Endodermal cell (in vitro differentiated cells): Measurements from ENCODE around the gene RCOR3. TPM values are rescaled to one million over a fixed set of nuclear protein-coding genes. Genes with fewer than 3 reads are reported as not detected.

ENCODE experiments used
- DNase-seq: peaks from one replicate; pipeline ENCODE4 v3.0.0-alpha.2; 2017
- H3K27ac ChIP-seq: 2 replicates; pipeline ENCODE4 v1.5.1; 2013; ENCODE audit warnings: mild to moderate bottlenecking, low read depth, low read length, moderate library complexity
- H3K27me3 ChIP-seq: 2 replicates; pipeline ENCODE4 v1.6.1; 2013; ENCODE audit warnings: mild to moderate bottlenecking, low read length, moderate library complexity; ENCODE audit not compliant: insufficient read depth, control insufficient read depth, poor library complexity, severe bottlenecking
- H3K36me3 ChIP-seq: 2 replicates; pipeline ENCODE4 v1.7.0; 2013; ENCODE audit warnings: mild to moderate bottlenecking, low read length, moderate library complexity; ENCODE audit not compliant: control insufficient read depth, insufficient read depth
- H3K4me1 ChIP-seq: one replicate; pipeline ENCODE4 v1.7.0; 2013; ENCODE audit warnings: low read length; ENCODE audit not compliant: control insufficient read depth, insufficient read depth
- H3K4me3 ChIP-seq: 2 replicates; pipeline ENCODE4 v1.5.1; 2013; ENCODE audit warnings: mild to moderate bottlenecking, low read length, moderate library complexity
- H3K9ac ChIP-seq: 2 replicates; pipeline ENCODE4 v1.6.1; 2013; ENCODE audit warnings: mild to moderate bottlenecking, low read length, moderate library complexity; ENCODE audit not compliant: poor library complexity, severe bottlenecking; ENCODE audit errors: extremely low read depth
- H3K9me3 ChIP-seq: 2 replicates; pipeline ENCODE4 v1.6.1; 2013; ENCODE audit warnings: mild to moderate bottlenecking, low read length, moderate library complexity; ENCODE audit not compliant: control insufficient read depth
- H3K27ac Mint-ChIP-seq: 2 replicates; pipeline ENCODE4 v1.8.0; 2020; ENCODE audit warnings: mixed read lengths
- H3K27me3 Mint-ChIP-seq: 2 replicates; pipeline ENCODE4 v1.8.0; 2021; ENCODE audit warnings: mild to moderate bottlenecking, mixed read lengths; ENCODE audit not compliant: insufficient read depth
- H3K36me3 Mint-ChIP-seq: 2 replicates; pipeline ENCODE4 v1.8.0; 2020; ENCODE audit warnings: low read depth, mixed read lengths
- H3K4me1 Mint-ChIP-seq: 2 replicates; pipeline ENCODE4 v1.8.0; 2020; ENCODE audit warnings: mixed read lengths
- H3K4me3 Mint-ChIP-seq: 2 replicates; pipeline ENCODE4 v1.8.0; 2020; ENCODE audit warnings: mild to moderate bottlenecking, moderate library complexity, mixed read lengths
- H3K9me3 Mint-ChIP-seq: 2 replicates; pipeline ENCODE4 v1.8.0; 2020; ENCODE audit warnings: mild to moderate bottlenecking, mixed read lengths
- WGBS, 2 experiments: methylation state at CpG; one replicate each; pipeline versions ENCODE4 v1.1.5 to v1.1.7; 2013; ENCODE audit warnings: missing lambda C conversion rate in 2 of 2, mixed read lengths in 1 of 2; ENCODE audit not compliant: insufficient coverage in 1 of 2, insufficient read length in 1 of 2; 5-methylcytosine and 5-hydroxymethylcytosine counted together
- total RNA-seq, 2 donors: library from RNA; stranded (reverse); fragmentation: NEBNext Ultra II Directional in 1 of 2; extraction: Animal tissue kit (Norgen Biotek cat#: 25700) in 1 of 2; gene quantifications; 2 replicates in 1 of 2; 3 replicates in 1 of 2; pipeline ENCODE4 v1.2.1, GENCODE V29; 2021
- TF ChIP-seq, protein P1 (sequence below): fragments of 200-600 bp; sonication (generic); conservative IDR thresholded peaks from 2 replicates; pipeline ENCODE4 v1.5.0; 2021; ENCODE audit warnings: antibody characterized with exemption, mild to moderate bottlenecking

The RCOR3 gene
- total RNA-seq, 2 donors from 2014 or later = 133 to 134 TPM

DNA sequence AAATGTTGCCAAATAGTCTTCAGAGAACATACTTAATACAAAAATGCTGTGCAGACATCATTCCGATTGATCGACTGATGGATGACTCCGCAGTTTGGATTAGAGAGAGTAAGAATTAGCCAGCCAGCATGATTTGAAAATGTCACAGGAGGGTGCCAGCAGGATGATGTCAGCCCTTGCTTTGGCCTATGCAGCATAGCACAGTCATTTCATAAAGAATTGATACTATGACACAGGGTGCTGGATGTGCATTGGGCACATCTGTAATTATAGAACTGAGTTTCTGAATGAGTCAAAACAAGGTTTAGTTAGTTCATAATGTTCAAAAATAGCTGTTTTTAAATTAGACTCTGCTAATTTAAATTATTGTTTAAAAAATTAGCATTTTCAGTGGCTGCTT, 45.9 kb downstream of the RCOR3 start:
- no peaks in the 10 kb centered on the region for H3K9me3 ChIP-seq
- Mint-ChIP-seq H3K36me3 (peaks cover 55% of the 10 kb centered on the region), H3K4me3 (no peak overlapping the region), H3K4me1 (peaks cover 39% of the 10 kb centered on the region), H3K9me3 (no peaks in the 10 kb centered on the region), H3K27me3 (no peaks in the 10 kb centered on the region), H3K27ac (peak overlapping the region; percentile 65)
- 89 to 100% methylated on average over 3 of the region's 3 CpGs for WGBS, 2 experiments
- no peak overlapping the region for H3K27ac ChIP-seq
- TF ChIP-seq, protein P1, sequence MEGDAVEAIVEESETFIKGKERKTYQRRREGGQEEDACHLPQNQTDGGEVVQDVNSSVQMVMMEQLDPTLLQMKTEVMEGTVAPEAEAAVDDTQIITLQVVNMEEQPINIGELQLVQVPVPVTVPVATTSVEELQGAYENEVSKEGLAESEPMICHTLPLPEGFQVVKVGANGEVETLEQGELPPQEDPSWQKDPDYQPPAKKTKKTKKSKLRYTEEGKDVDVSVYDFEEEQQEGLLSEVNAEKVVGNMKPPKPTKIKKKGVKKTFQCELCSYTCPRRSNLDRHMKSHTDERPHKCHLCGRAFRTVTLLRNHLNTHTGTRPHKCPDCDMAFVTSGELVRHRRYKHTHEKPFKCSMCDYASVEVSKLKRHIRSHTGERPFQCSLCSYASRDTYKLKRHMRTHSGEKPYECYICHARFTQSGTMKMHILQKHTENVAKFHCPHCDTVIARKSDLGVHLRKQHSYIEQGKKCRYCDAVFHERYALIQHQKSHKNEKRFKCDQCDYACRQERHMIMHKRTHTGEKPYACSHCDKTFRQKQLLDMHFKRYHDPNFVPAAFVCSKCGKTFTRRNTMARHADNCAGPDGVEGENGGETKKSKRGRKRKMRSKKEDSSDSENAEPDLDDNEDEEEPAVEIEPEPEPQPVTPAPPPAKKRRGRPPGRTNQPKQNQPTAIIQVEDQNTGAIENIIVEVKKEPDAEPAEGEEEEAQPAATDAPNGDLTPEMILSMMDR = no peak
- H3K4me3 ChIP-seq = no peak overlapping the region
- H3K9ac ChIP-seq = no peak overlapping the region
- no peaks in the 10 kb centered on the region for H3K27me3 ChIP-seq
- peaks cover 78% of the 10 kb centered on the region for H3K36me3 ChIP-seq
- H3K4me1 ChIP-seq = peaks cover 2% of the 10 kb centered on the region
- no peak for DNase-seq

DNA sequence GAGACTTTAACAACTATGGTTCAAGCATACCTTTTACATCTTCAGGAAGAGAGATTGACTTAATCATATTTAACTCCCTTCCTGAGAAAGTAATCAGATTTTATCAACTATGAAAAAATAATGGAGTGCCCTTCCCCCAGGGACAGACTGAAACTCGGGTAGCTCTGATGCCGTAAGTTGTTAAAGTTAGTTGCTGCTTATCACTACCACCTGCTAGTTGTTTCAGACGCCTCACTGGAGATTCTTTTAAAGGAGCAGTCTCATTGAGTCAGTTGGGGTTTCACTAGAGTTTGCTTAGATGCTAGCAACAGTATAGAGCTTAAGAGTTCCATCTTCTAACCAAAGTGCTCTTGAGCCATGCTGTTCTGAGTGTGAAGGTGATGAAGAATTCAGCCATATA, 50.5 kb downstream of the RCOR3 start:
- Histone ChIP-seq H3K9ac (no peak overlapping the region), H3K9me3 (no peaks in the 10 kb centered on the region), H3K27me3 (no peaks in the 10 kb centered on the region), H3K27ac (no peak overlapping the region), H3K36me3 (peaks cover 81% of the 10 kb centered on the region), H3K4me1 (no peaks in the 10 kb centered on the region), H3K4me3 (no peak overlapping the region)
- no peak overlapping the region for H3K4me3 Mint-ChIP-seq
- DNase-seq = no peak
- WGBS, 2 experiments = 43 to 92% methylated on average over 3 of the region's 3 CpGs
- TF ChIP-seq, protein P1 = no peak
- peak overlapping the region; percentile 40 for H3K27ac Mint-ChIP-seq
- peaks cover 38% of the 10 kb centered on the region for H3K36me3 Mint-ChIP-seq
- peaks cover 19% of the 10 kb centered on the region for H3K4me1 Mint-ChIP-seq
- H3K27me3 Mint-ChIP-seq = no peaks in the 10 kb centered on the region
- no peaks in the 10 kb centered on the region for H3K9me3 Mint-ChIP-seq

DNA sequence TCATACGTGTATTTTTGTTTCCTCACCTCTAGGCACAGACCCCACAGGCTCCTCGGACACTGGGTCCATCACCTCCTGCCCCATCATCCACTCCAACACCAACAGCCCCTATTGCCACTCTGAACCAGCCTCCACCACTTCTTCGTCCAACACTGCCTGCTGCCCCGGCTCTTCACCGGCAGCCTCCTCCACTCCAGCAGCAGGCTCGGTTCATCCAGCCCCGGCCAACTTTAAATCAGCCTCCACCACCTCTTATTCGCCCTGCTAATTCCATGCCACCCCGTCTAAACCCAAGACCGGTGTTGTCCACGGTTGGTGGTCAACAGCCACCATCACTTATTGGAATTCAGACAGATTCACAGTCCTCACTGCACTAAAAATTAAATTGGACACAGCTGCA, 54.2 kb downstream of the RCOR3 start:
- H3K9ac ChIP-seq = no peak overlapping the region
- Mint-ChIP-seq H3K27me3 (no peaks in the 10 kb centered on the region), H3K9me3 (no peaks in the 10 kb centered on the region), H3K27ac (no peak overlapping the region), H3K36me3 (peaks cover 32% of the 10 kb centered on the region), H3K4me1 (peaks cover 10% of the 10 kb centered on the region), H3K4me3 (no peak overlapping the region)
- WGBS, 2 experiments = 95 to 98% methylated on average over 8 to 11 of the region's 11 CpGs
- no peak for DNase-seq
- no peaks in the 10 kb centered on the region for H3K4me1 ChIP-seq
- no peak overlapping the region for H3K27ac ChIP-seq
- H3K9me3 ChIP-seq = no peaks in the 10 kb centered on the region
- TF ChIP-seq, protein P1 = no peak
- H3K36me3 ChIP-seq = peaks cover 78% of the 10 kb centered on the region
- H3K27me3 ChIP-seq = no peaks in the 10 kb centered on the region
- no peak overlapping the region for H3K4me3 ChIP-seq
